Measurements from ENCODE around the gene CDK4. TPM values are rescaled to one million over a fixed set of nuclear protein-coding genes. Genes with fewer than 3 reads are reported as not detected.
A peak's percentile ranks its signal among the peaks of the same experiment; 100 is the strongest.

CDK4 gene
- total RNA-seq, 4 donors from 2014 or later, result 95.2 to 137 (median 113) TPM

DNA sequence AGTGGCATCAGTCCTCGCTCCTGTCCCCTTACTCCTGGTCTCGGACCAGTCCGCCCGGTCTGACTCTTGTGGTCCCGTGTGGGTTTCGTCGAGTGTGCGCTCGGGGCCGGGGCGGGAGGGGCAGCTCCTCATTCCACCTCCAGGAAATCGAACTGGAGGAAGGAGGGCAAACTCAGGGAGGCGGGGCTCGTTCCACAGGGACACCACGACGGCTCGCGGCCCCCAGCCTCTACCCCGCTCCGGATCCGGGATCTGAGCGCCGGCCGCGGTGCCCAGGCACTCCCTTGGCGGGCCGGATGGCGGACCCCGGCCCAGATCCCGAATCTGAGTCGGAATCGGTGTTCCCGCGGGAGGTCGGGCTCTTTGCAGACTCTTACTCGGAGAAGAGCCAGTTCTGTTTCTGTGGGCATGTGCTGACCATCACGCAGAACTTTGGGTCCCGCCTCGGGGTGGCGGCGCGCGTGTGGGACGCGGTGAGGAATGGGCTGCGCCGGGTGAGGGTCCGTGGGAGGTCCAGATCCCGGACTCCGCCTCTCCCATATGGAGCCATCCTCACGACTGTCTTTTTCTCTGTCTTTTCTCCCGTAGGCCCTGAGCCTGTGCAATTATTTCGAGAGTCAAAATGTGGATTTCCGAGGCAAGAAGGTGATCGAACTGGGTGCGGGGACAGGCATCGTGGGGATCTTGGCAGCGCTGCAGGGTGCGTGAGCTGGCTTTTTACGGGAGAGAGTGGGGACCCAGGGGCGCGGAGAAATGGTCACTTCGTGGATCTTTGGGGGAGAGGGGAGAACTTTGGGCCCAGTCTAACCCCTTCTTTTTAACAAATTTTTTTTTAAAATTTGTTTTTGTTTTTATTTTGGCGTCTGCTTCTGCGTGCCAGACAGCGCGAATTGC lies 20.6 kb upstream of the CDK4 start, which contains the start of gene EEF1AKMT3:
EEF1AKMT3 (plus strand) TSS at position 186 of the 894 bp plus-strand sequence; CDS start at position 297, 111 bp downstream.
- Histone ChIP-seq H3K27me3 (no peaks in the 10 kb centered on the region), H3K27ac (peak within 1 kb of the TSS; percentile 82 to 95 (median 85)), H3K4me3 (replicated peaks in 1 of 3) (peak within 1 kb of the TSS; percentile 29 to 52 (median 51)), H3K4me1 (peaks cover 17 to 29% of the 10 kb centered on the region in 2 donors), H3K9me3 (no peaks in the 10 kb centered on the region), H3K36me3 (no peaks in the 10 kb centered on the region)
- no peak for TF ChIP-seq POLR2A (IDR thresholded peaks at IDR 0.05)
- TF ChIP-seq, protein P1, sequence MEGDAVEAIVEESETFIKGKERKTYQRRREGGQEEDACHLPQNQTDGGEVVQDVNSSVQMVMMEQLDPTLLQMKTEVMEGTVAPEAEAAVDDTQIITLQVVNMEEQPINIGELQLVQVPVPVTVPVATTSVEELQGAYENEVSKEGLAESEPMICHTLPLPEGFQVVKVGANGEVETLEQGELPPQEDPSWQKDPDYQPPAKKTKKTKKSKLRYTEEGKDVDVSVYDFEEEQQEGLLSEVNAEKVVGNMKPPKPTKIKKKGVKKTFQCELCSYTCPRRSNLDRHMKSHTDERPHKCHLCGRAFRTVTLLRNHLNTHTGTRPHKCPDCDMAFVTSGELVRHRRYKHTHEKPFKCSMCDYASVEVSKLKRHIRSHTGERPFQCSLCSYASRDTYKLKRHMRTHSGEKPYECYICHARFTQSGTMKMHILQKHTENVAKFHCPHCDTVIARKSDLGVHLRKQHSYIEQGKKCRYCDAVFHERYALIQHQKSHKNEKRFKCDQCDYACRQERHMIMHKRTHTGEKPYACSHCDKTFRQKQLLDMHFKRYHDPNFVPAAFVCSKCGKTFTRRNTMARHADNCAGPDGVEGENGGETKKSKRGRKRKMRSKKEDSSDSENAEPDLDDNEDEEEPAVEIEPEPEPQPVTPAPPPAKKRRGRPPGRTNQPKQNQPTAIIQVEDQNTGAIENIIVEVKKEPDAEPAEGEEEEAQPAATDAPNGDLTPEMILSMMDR (IDR thresholded peaks at IDR 0.05), result peak in 1 of 6 experiments; percentile 11
- DNase-seq, result peak; percentile 70 to 75
- WGBS, 2 donors, result 4% methylated on average over 29 to 46 of the region's 67 CpGs
- intact Hi-C loops (cut with DNase I), result no loop called here

DNA sequence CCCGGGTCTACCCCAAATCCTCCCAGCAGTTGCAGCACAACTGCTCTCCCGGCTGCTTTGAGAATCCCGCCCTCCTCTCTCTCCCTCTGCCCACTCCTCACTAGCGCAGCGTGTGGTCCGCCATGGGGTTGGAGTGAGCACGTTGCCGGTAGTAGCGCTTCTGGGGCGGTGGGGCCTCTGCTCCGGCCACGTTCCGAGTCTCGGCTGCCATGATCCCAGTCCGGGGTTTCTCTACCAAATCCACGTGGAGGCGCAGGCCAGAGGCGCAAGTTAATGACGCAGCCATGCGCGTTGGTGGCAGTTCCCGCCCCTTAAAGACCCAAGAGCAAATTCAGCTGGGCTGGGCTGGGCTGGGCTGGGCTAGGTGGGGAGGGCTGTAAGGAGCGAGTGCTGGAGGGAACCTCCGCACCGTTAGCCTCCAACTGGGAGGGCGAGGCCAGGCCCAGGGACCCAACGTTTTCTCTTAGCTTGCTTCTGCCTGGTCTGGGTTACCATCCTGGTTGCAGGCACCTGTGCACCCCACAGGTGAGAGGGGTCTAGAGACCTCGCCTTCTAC lies 19.8 kb upstream of the CDK4 start, which contains the start of gene METTL1:
METTL1 (minus strand) TSS at position 233 of the 556 bp plus-strand sequence; CDS start at position 211, 22 bp downstream.
- TF ChIP-seq POLR2A (IDR thresholded peaks at IDR 0.05), result peak in 1 of 2 donors; percentile 55
- TF ChIP-seq, protein P1 (IDR thresholded peaks at IDR 0.05), result peak in 1 of 6 experiments; percentile 31
- intact Hi-C loops (cut with DNase I), result no loop called here
- WGBS, 2 donors, result 0 to 1% methylated on average over 23 to 25 of the region's 28 CpGs

DNA sequence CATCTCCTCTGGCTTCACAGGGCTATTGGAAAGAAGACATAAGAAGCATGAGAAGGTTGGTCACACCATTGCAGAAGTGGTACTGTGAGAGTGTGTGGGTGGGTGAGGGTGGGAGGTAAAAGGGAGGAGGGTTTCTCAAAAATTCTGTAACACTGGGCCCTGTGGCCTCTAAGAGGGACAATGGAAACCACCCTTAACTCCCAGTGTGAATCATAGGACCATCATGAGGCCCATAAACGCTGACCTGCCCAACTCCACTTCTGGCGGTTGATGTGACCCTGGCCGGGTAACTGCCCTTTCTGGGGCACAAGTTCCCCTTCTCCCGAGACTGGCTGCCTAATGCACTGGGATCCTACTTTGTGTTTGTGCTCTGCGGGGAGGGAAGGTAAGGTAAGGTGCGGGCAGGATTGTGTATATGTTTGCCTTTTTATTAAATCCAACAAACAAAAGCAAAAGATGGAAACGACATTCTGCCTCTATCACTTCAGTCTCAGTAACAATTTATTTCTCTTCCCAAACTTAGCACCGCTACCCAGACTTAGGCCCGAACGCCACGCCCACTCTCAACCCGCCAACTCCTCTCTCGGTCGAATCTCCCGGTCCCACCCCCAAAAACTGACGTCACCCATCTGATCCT lies 19.2 kb upstream of the CDK4 start:
- WGBS, 2 donors, result 3 to 7% methylated on average over 16 of the region's 16 CpGs
- Histone ChIP-seq H3K4me3 (replicated peaks in 1 of 3) (peak overlapping the region; percentile 29 to 52 (median 51)), H3K27ac (peak overlapping the region; percentile 19 to 85 (median 82)), H3K9me3 (no peaks in the 10 kb centered on the region), H3K27me3 (no peaks in the 10 kb centered on the region), H3K4me1 (peaks cover 24 to 42% of the 10 kb centered on the region in 2 donors), H3K36me3 (no peaks in the 10 kb centered on the region)
- peak; percentile 89 to 93 for DNase-seq
- no peak for TF ChIP-seq POLR2A (IDR thresholded peaks at IDR 0.05)
- TF ChIP-seq, protein P1 (IDR thresholded peaks at IDR 0.05), result no peak
- intact Hi-C loops (cut with DNase I), result no loop called here

More for the DNA sequence above, 19.8 kb upstream of the CDK4 start, which contains the start of gene METTL1:
- peak; percentile 96 for DNase-seq
- Histone ChIP-seq H3K9me3 (no peaks in the 10 kb centered on the region), H3K36me3 (no peaks in the 10 kb centered on the region), H3K27ac (peak within 1 kb of the TSS; percentile 82 to 95 (median 85)), H3K27me3 (no peaks in the 10 kb centered on the region), H3K4me1 (peaks cover 18 to 37% of the 10 kb centered on the region in 2 donors), H3K4me3 (replicated peaks in 1 of 3) (peak within 1 kb of the TSS; percentile 29 to 52 (median 51))

DNA sequence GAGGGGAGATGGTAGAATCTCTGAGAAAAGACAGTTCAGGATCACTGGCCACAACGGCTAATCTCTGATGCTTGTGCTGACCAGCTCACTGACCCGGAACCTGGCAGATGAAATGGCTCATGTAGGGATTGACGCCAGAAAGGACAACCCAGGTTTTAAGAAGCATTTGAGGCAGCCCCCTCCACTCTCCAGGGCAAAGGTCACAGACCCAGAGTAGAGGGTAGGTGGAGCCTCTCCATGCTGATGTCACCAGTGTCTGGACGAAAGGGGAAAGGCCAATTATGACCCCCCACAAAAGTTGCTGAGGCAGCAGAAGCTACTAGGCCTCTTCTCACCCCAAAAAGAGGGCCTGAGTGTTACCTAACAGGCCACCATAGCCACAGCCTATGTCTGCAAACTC lies 18.6 kb upstream of the CDK4 start:
- Histone ChIP-seq H3K4me3 (replicated peaks in 1 of 3) (no peak overlapping the region), H3K9me3 (no peaks in the 10 kb centered on the region), H3K4me1 (peaks cover 30 to 47% of the 10 kb centered on the region in 2 donors), H3K36me3 (no peaks in the 10 kb centered on the region), H3K27me3 (no peaks in the 10 kb centered on the region), H3K27ac (no peak overlapping the region)
- TF ChIP-seq POLR2A (IDR thresholded peaks at IDR 0.05), result no peak
- TF ChIP-seq, protein P1 (IDR thresholded peaks at IDR 0.05), result no peak
- DNase-seq, result no peak
- 66 to 69% methylated on average over 4 of the region's 4 CpGs for WGBS, 2 donors
- intact Hi-C loops (cut with DNase I), result no loop called here

All from thyroid gland (tissue), 4 donors.